Keratinocyte (primary cell): ENCODE data around the gene IST1. TPM values are rescaled to one million over a fixed set of nuclear protein-coding genes. Genes with fewer than 3 reads are reported as not detected.

Experiments
- DNase-seq: peaks from one replicate; pipeline ENCODE4 v3.0.0-alpha.2; 2011; ENCODE audit warnings: low read depth, missing footprints, low spot score
- FAIRE-seq: peaks from 2 replicates; lab custom pipeline; 2011; peaks lifted over from hg19 to GRCh38; lab: Jason Lieb, UNC
- H2AFZ ChIP-seq: 2 replicates; pipeline ENCODE4 v1.6.0; 2012; ENCODE audit warnings: low read length, control low read depth, inconsistent platforms; ENCODE audit not compliant: control insufficient read depth
- H3K27ac ChIP-seq: 2 replicates; pipeline ENCODE4 v1.5.1; 2011; ENCODE audit warnings: low read length; ENCODE audit not compliant: control insufficient read depth, insufficient read depth
- H3K27me3 ChIP-seq: 3 replicates; pipeline ENCODE4 v1.6.0; 2011; ENCODE audit warnings: low read length; ENCODE audit not compliant: control insufficient read depth, insufficient read depth; ENCODE audit errors: extremely low read depth
- H3K36me3 ChIP-seq, 2 experiments: 2 replicates in 1 of 2; 3 replicates in 1 of 2; pipeline ENCODE4 v1.5.1; 2011; ENCODE audit warnings: low read length in 2 of 2, mild to moderate bottlenecking in 1 of 2; ENCODE audit not compliant: control insufficient read depth in 2 of 2, insufficient read depth in 2 of 2; ENCODE audit errors: extremely low read depth in 1 of 2
- H3K4me1 ChIP-seq: 3 replicates; pipeline ENCODE4 v1.5.1; 2011; ENCODE audit warnings: low read length; ENCODE audit not compliant: control insufficient read depth, insufficient read depth; ENCODE audit errors: extremely low read depth
- H3K4me2 ChIP-seq: 3 replicates; pipeline ENCODE4 v1.6.0; 2011; ENCODE audit warnings: low read depth, low read length; ENCODE audit not compliant: control insufficient read depth, insufficient read depth; ENCODE audit errors: extremely low read depth
- H3K4me3 ChIP-seq, 3 experiments: fragments of 200-600 bp in 1 of 3; sonication (generic) in 1 of 3; 2 replicates in 2 of 3; 3 replicates in 1 of 3; pipeline ENCODE4 v1.5.1; 2011 to 2016; ENCODE audit warnings: low read length in 3 of 3, mild to moderate bottlenecking in 3 of 3, control low read depth in 2 of 3, inconsistent platforms in 1 of 3, low read depth in 1 of 3, mixed read lengths in 1 of 3, mixed run types in 1 of 3, moderate library complexity in 1 of 3; ENCODE audit not compliant: control insufficient read depth in 2 of 3, insufficient read depth in 2 of 3; ENCODE audit errors: extremely low read depth in 1 of 3
- H3K79me2 ChIP-seq: 2 replicates; pipeline ENCODE4 v1.6.0; 2012; ENCODE audit warnings: low read length; ENCODE audit not compliant: control insufficient read depth, insufficient read depth
- H3K9ac ChIP-seq: 3 replicates; pipeline ENCODE4 v1.6.0; 2011; ENCODE audit warnings: low read length; ENCODE audit not compliant: control insufficient read depth, insufficient read depth; ENCODE audit errors: extremely low read depth
- H3K9me1 ChIP-seq: 3 replicates; pipeline ENCODE4 v1.6.0; 2011; ENCODE audit warnings: low read length; ENCODE audit not compliant: control insufficient read depth, insufficient read depth; ENCODE audit errors: extremely low read depth
- H3K9me3 ChIP-seq: 2 replicates; pipeline ENCODE4 v1.5.1; 2012; ENCODE audit warnings: low read depth, low read length; ENCODE audit not compliant: control insufficient read depth
- H4K20me1 ChIP-seq: 3 replicates; pipeline ENCODE4 v1.6.0; 2011; ENCODE audit warnings: low read length; ENCODE audit not compliant: control insufficient read depth, insufficient read depth; ENCODE audit errors: extremely low read depth
- CTCF ChIP-seq, 3 experiments: IDR thresholded peaks in 1 of 3; conservative IDR thresholded peaks in 1 of 3; optimal IDR thresholded peaks in 1 of 3; 2 replicates in 2 of 3; 3 replicates in 1 of 3; pipeline versions ENCODE3 to v1.5.1; 2011; ENCODE audit warnings: low read length in 3 of 3, mild to moderate bottlenecking in 3 of 3, moderate library complexity in 2 of 3, control low read depth in 1 of 3, inconsistent platforms in 1 of 3; ENCODE audit not compliant: insufficient read depth in 2 of 3; ENCODE audit errors: extremely low read depth in 1 of 3
- EZH2 ChIP-seq: IDR thresholded peaks from one replicate; pipeline ENCODE4 v1.6.1; 2012; ENCODE audit warnings: inconsistent platforms, mild to moderate bottlenecking, low read length, moderate library complexity
- dilution Hi-C: fragments of 300-500 bp; cut with MboI; formaldehyde crosslinking; loops from one replicate; pipeline ENCODE4 v1.7.0; 2020; ENCODE audit warnings: low sequenced_read_pairs; ENCODE audit not compliant: extremely low pct_ligation_motif_present
- polyA plus RNA-seq, 5 experiments: library from polyadenylated mRNA; depleted of rRNA in 3 of 5; stranded (reverse) in 3 of 5; stranded (forward) in 1 of 5; unstranded in 1 of 5; fragments of >200 nt; gene quantifications; 1 replicate in 1 of 5; 2 replicates in 3 of 5; 3 replicates in 1 of 5; pipeline versions ENCODE4 v1.2.1 to v1.2.3, GENCODE V29; 2011 to 2012; ENCODE audit warnings: missing spikeins in 2 of 5, low read depth in 1 of 5, low replicate concordance in 1 of 5

Gene IST1
- polyA plus RNA-seq, 1 donor (not counting 4 experiments of a cell fraction or from before 2014, with no cell fraction given): 188 TPM

- Histone ChIP-seq H4K20me1 (no peaks in the 10 kb centered on the region), H3K27me3 (no peaks in the 10 kb centered on the region), H3K36me3 (no peaks in the 10 kb centered on the region), H3K79me2 (no peaks in the 10 kb centered on the region), H3K9me3 (no peaks in the 10 kb centered on the region), H3K4me2 (no peak overlapping the region), H3K27ac (no peak overlapping the region), H3K9me1 (no peaks in the 10 kb centered on the region), H2AFZ (no peak overlapping the region), H3K4me1 (no peaks in the 10 kb centered on the region), H3K4me3 (no peak overlapping the region), H3K9ac (no peak overlapping the region)
- dilution Hi-C loops: no loop called here
- TF ChIP-seq CTCF (optimal IDR thresholded peaks at IDR 0.05 in 1 of 3, IDR thresholded peaks at IDR 0.05 in 1 of 3, conservative IDR thresholded peaks at IDR 0.05 in 1 of 3; ENCODE audit: extremely low read depth in 1 of 3, insufficient read depth in 2 of 3, low read length in 3 of 3): no peak
- TF ChIP-seq EZH2: no peak
- DNase-seq (no peak), FAIRE-seq (no peak)
Measured at GRCh38 chr16:71973001-71973400, 77.7 kb downstream of the IST1 start.

- DNase-seq: no peak
- Histone ChIP-seq H3K27me3 (no peaks in the 10 kb centered on the region), H3K9me3 (no peaks in the 10 kb centered on the region), H3K27ac (no peak overlapping the region), H4K20me1 (no peaks in the 10 kb centered on the region), H3K4me2 (no peak overlapping the region), H3K36me3 (no peaks in the 10 kb centered on the region), H3K9ac (no peak overlapping the region), H3K9me1 (no peaks in the 10 kb centered on the region), H2AFZ (no peak overlapping the region), H3K4me3 (no peak overlapping the region), H3K79me2 (no peaks in the 10 kb centered on the region), H3K4me1 (no peaks in the 10 kb centered on the region)
- dilution Hi-C loops: no loop called here
- no peak for FAIRE-seq
- TF ChIP-seq EZH2 (no peak), CTCF (optimal IDR thresholded peaks at IDR 0.05 in 1 of 3, IDR thresholded peaks at IDR 0.05 in 1 of 3, conservative IDR thresholded peaks at IDR 0.05 in 1 of 3; ENCODE audit: extremely low read depth in 1 of 3, insufficient read depth in 2 of 3, low read length in 3 of 3) (no peak)
Measured at GRCh38 chr16:71974068-71974818, 78.9 kb downstream of the IST1 start.

Other genes with a start within 250 kb of the IST1 start
- gene PHLPP2, start 170.8 kb upstream of the IST1 start, polyA plus RNA-seq: 6.0 to 7.6 TPM (median 6.5 TPM) in 3 replicates
- gene AP1G1, start 86.7 kb upstream of the IST1 start, polyA plus RNA-seq: 61.7 to 82.5 TPM (median 62.5 TPM) in 3 replicates
- 10.8 to 16.0 TPM (median 12.8 TPM) in 3 replicates for gene ATXN1L, start 49.6 kb upstream of the IST1 start, polyA plus RNA-seq
- gene ZNF821, start 11.3 kb upstream of the IST1 start, polyA plus RNA-seq: 2.9 to 4.2 TPM (median 3.1 TPM) in 3 replicates
- gene PKD1L3, start 104.9 kb downstream of the IST1 start, polyA plus RNA-seq: not detected in 3 replicates
- 4.2 to 5.4 TPM (median 5.0 TPM) in 3 replicates for gene DHODH, start 113.2 kb downstream of the IST1 start, polyA plus RNA-seq
- gene HP, start 159.0 kb downstream of the IST1 start, polyA plus RNA-seq: 0.43 TPM in 1 of 3 replicates, not detected in the others
- not detected in 3 replicates for gene HPR, start 167.7 kb downstream of the IST1 start, polyA plus RNA-seq
- 7.9 to 12.4 TPM (median 9.3 TPM) in 3 replicates for gene TXNL4B, start 198.1 kb downstream of the IST1 start, polyA plus RNA-seq
- gene DHX38, start 198.3 kb downstream of the IST1 start, polyA plus RNA-seq: 23.9 to 34.4 TPM (median 25.9 TPM) in 3 replicates